Sigmoid colon (tissue), 3 donors: ENCODE measurements around the gene CAB39L.

Experiments used
- CTCF ChIP-seq, 4 experiments: fragments of 450-650 bp in 3 of 4; fragments of 200-600 bp in 1 of 4; IDR thresholded peaks; one replicate each; pipeline ENCODE4 v1.5.1; 2016 to 2019; ENCODE audit warnings: antibody characterized with exemption in 4 of 4, mild to moderate bottlenecking in 3 of 4, moderate library complexity in 2 of 4
- POLR2A ChIP-seq, 2 donors: fragments of 450-650 bp; IDR thresholded peaks; one replicate each; pipeline ENCODE4 v1.6.1; 2016; ENCODE audit warnings: antibody characterized with exemption in 2 of 2, mild to moderate bottlenecking in 2 of 2, moderate library complexity in 2 of 2

DNA sequence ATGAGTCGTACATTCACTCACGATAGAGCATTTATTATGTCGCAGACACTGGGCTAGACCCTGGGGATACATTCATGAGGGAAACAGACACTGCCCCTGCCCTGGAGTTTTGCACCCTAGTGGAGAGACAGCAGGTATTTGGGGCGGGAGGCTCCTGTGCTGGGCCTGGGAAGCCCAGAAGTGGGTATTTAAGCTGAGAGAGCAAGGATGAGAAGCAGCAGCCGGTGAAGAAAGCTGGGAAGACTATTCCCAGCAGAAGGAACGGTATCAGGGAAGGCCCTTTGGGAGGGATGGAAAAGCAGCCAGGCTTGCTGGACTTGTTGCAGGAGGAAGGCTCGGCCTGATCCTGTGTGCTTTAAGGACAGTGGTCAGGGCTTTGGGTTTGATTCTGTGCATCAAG lies 141.6 kb downstream of the CAB39L start:
- TF ChIP-seq POLR2A (IDR thresholded peaks at IDR 0.05): no peak
- no peak for TF ChIP-seq CTCF (IDR thresholded peaks at IDR 0.05)
